Neural progenitor cell (in vitro differentiated cells): ENCODE results near the gene ARF3.

ENCODE experiments used
- CTCF ChIP-seq: fragments of 200-600 bp; sonication (generic); IDR thresholded peaks from 2 replicates; pipeline ENCODE4 v1.5.1; 2017; ENCODE audit warnings: antibody characterized with exemption, mild to moderate bottlenecking
- EZH2 ChIP-seq: fragments of 200-600 bp; sonication (generic); IDR thresholded peaks from 2 replicates; pipeline ENCODE4 v1.6.1; 2017; ENCODE audit warnings: antibody characterized with exemption, mild to moderate bottlenecking, moderate library complexity
- EZH2phosphoT487 ChIP-seq: fragments of 200-600 bp; sonication (generic); IDR thresholded peaks from 2 replicates; pipeline ENCODE4 v1.6.1; 2017; ENCODE audit warnings: antibody characterized with exemption

- TF ChIP-seq EZH2phosphoT487, result no peak
- TF ChIP-seq CTCF, result no peak
- TF ChIP-seq EZH2, result no peak
These were observed 9.0 kb upstream of the ARF3 start for GRCh38 chr12:48966177-48966895.
